ENCODE measurements around the gene KLF2.

Gene KLF2

DNA sequence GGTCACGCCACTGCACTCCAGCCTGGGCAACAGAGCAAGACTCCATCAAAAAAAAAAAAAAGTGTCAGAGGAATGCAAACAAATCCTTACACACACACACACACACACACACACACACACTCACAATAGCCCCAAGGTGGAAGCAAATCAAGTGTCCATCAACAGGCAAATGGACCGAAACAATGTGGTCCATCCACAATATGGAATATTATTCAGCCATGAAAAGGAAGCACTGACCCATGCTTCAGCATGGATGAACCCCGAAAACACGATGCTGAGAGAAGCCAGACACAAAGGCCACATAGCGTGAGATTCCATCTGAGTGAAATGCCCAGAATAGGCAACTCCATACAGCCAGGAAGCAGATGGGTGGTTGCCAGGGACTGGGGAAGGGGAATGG lies 16.5 kb upstream of the KLF2 start:
- no peak for DNase-seq

DNA sequence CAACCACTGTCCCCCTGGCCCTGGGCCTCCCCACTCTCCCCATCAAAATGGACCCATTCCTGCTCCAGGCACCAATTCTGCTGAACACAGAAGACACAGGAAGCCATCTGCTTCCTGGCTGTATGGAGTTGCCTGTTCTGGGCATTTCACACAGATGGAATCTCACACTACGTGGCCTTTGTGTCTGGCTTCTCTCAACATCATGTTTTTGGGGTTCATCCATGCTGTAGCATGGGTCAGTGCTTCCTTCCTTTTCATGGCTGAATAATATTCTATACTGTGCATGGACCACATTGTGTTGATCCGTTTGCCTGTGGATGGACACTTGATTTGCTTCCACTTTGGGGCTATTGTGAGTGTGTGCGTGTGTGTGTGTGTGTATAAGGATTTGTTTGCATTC lies 15.0 kb upstream of the KLF2 start:
- no peak for DNase-seq

DNA sequence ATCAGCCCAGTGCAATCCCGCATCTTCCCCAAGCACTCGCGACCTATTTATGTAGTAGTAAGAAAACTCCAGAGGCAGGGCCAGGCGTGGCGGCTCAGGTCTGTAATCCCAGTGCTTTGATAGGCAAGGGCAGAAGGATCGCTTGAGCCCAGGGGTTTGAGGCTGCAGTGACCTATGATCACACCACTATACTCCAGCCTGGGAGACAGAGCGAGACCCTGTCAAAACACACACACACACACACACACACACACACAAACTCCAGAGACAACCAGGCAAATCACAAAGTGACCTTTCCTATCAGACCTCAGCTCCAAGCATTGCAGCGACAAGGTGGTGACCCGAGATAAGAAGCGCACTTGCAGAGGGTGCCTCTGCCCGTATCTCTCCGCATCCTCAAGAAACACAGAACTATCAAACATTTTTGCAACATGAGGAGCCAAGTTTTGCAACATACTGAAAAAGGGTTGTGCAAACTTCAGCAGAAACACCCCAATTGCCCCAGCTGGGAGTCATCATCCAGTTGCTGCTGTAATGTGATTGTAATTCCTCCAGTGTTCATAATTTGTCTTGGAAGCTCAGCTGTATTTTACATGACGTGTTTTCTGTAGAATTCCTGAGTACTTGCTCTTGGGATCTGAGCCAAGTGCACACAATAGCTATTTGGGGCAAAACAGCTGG lies 8.7 kb upstream of the KLF2 start:
- no peak for DNase-seq

DNA sequence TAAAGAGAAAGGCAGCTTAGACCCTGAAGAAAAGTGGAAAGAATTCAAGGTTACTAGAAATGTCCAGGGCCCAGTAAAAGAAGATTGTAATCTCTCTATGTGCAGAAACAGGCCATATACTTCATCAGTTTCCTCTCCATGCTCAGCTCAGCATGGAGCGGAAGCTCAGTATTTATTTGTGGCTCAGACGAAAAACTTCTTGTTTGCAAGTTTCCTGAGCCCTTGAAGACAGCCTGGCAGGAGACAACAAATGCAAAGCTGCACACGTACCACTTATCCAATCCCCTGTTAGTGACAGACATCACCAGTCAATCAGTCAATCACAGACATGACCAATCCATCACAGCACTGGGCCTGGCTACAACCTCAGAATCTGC lies 8.1 kb upstream of the KLF2 start:
- DNase-seq = no peak

DNA sequence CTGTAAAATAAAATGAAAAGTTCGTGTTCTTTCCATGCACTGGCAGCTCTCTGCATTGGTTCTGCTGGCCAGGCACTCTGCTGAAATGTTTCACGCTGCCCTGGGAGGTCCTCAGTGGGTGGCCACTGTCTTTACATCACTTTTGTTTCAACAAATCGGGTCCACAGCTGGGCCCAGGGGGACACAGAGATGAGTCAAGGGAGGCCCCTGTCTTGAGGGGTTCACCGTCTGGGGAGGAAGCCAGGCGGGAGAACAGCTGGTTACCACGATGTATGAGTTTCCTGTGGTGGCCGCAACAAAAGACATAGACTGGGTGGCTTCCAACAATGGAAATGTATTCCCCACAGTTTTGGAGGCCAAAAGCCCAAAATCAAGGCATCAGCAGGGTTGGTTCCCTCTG lies 5.1 kb upstream of the KLF2 start:
- no peak for DNase-seq

DNA sequence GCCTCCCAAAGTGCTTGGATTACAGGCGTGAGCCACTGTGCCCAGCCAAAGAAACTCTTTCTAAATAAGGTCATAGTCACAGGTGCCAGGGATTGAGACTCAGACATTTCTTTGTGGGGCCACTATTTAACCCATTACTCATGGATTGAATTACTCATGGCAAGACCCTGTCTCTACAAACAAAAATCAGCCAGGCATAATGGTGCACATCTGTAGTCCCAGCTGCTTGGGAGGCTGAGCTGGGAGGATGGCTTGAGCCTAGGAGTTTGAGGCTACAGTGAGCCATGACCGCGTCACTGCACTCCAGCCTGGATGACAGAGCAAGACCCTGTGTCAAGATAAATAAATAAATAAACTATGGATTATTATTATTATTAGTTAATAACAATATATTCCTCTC lies 3.6 kb upstream of the KLF2 start:
- no peak for DNase-seq

DNA sequence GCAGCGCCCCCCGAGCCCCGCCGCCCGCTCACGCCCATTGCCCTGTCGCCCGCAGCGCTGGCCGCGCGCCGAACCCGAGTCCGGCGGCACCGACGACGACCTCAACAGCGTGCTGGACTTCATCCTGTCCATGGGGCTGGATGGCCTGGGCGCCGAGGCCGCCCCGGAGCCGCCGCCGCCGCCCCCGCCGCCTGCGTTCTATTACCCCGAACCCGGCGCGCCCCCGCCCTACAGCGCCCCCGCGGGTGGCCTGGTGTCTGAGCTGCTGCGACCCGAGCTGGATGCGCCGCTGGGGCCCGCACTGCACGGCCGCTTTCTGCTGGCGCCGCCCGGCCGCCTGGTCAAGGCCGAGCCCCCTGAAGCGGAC lies 518 bp downstream of the KLF2 start:
- DNase-seq = peak; percentile 13

DNA sequence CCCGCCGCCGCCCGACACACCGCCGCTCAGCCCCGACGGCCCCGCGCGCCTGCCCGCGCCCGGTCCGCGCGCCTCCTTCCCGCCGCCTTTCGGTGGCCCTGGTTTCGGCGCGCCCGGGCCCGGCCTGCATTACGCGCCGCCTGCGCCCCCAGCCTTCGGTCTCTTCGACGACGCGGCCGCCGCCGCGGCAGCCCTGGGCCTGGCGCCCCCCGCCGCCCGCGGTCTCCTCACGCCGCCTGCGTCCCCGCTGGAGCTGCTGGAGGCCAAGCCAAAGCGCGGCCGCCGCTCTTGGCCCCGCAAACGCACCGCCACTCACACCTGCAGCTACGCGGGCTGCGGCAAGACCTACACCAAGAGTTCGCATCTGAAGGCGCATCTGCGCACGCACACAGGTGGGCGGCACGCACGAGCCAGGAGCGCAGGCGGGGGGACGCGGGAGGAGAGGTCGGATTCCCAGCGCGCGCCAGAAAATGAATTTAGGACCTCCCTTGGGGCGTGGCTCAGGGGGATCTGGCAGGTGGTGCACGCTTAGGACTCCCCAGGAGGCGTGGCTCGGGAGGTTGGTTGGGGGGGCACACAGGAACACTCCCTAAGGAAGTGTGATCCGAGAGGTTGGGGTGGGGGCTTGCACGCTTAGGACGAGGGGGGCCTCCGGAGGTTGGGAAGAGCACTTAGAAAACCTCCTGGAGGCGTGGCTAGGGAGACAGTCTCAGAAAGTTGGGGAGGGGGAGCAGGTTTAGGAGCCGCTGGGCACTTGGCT lies 1.2 kb downstream of the KLF2 start:
- DNase-seq = peak; percentile 55

DNA sequence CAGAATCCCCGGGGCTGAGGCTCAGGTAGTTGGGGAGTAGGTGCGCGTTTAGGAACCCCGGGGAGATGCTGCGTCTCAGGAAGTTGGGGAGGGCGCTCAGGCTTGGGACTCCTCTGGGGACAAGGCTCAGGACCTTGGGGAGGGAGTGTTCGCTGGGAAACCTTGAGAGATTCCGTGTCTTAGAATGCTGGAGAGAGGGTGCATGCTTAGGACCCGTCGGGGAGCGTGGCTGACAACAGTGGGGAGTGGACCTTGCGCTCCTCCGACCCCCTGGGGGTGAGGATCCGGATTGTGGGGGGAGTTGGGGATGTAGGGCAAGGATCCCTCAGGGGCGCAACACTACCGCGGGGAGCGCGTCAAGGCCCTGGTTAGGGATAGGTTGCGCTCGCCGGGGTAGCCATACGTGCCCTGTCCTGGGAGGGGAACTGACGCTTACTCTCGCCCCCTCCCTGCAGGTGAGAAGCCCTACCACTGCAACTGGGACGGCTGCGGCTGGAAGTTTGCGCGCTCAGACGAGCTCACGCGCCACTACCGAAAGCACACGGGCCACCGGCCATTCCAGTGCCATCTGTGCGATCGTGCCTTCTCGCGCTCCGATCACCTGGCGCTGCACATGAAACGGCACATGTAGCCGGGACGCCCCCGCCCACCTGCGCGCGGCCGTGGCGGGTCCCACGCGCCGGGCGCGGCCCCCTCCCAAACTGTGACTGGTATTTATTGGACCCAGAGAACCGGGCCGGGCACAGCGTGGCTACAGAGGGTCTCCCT lies 2.0 kb downstream of the KLF2 start:
- DNase-seq = no peak

DNA sequence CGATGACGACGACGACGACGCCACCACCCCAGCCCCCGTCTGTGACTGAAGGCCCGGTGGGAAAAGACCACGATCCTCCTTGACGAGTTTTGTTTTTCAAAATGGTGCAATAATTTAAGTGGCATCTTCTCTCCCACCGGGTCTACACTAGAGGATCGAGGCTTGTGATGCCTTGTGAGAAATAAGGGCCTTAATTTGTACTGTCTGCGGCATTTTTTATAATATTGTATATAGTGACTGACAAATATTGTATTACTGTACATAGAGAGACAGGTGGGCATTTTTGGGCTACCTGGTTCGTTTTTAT lies 2.5 kb downstream of the KLF2 start:
- DNase-seq = no peak

DNA sequence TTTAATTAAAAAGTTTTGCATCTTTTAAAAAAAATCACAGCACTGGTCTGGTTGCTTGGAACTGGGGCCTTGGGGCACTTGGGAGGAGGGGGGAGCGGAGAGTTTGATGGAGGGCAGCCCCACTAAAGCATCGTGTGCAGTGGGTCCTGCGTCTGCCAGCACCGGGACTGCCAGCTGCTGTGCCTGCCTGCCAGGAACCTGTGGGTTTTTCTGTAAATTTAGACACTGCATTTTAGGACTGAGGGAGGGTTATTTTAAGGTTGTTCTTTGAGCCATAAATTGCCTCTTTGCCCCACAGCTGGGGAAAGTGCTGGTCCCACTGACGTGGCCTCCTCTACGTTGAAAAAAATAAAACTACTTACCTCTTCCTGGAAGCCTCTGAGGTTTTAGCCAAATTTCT lies 2.9 kb downstream of the KLF2 start:
- DNase-seq = no peak

DNA sequence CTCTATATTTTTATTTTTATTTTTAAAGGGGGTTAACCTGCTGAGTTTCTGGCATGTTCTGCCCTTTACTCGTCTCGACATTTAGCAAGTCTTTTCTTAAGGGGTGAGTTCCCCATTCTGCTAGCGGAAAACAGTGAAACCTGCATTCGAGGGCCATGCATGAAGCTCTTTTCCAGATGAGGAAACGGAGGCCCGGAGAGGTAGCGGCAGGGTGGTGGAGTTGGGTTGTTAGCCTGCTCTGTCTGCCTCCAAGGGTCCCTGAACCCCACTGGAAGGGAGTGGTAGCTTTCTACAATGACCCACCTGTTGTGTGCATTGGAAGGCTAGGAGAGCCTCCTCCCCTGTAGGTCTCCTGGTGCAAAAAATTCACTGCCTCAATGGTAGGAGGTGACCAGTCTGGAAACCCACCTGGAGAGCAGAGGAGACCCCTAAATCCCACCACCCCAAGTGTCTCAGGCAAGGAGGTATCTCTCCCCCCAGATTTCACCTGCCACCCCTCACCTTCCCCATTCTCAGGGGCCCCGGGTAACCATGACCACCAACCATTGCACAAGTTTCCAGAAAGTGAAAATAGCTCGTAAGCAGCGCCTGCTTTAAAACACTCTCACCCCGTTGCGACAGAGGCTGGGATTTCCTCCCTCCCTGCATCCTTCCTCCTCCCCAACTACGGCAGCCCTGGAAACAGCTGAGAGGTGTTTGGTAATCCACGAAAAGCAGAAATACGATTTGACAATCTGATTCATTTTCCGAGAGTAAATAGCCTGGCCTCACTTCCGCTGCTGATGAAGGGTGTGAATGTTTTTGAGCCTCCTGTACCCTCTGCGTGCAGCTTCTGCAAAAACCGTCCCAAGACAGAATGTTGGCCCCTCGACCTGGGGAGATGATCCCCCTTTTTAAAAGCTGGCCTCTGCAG lies 3.5 kb downstream of the KLF2 start:
- no peak for DNase-seq

DNA sequence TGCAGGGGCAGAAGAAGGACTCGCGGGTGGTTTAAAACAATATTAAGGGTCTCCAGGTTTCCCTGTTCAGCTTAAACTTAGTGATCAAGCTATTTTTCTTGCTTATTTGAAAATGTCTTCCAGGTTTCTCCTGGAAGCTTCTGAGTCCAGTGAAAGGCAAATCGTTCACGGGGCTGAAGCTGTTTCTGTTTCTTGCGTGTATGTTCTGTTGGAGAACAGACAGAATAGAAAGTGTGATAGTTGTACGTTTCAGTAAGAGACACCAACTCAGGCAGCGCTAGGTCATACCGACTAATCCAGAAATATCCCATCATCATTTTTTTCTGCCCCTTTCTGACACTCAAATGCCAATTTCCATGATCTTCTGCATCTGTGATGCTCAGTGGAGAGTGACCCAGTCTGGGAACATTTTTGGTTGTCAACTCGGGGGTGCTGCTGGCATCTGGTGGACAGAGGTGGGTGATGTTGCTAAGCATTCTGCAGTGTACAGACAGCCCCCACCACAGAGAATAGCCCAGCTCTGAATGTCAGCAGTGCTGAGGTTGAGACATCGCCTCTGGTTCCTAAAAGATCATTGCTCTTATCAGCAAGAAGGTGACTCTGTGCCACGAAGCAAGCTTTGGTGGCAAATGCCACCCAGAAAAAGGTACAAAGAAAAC lies 4.3 kb downstream of the KLF2 start:
- DNase-seq = no peak

DNA sequence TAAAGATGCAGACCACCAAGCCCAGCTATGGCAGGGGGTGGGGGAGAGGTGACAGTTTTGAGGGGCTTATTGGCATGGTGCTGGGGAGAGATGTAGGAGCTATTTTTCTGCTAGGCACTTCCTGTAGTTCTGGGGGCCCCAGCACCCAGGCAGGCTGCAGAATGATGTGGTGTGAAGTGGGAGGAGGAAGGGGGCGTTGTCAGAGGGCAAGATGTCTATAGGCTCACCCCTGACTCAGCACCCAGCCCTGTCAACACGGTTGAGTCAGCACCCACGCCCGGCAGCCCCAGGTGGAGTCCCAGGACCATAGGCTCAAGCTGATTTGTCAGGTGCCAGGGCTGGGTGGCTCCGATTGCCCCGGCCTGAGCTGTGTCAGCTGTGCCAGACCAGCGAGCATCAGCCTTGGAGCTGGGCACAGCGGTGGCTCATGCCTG lies 5.8 kb downstream of the KLF2 start:
- no peak for DNase-seq

DNA sequence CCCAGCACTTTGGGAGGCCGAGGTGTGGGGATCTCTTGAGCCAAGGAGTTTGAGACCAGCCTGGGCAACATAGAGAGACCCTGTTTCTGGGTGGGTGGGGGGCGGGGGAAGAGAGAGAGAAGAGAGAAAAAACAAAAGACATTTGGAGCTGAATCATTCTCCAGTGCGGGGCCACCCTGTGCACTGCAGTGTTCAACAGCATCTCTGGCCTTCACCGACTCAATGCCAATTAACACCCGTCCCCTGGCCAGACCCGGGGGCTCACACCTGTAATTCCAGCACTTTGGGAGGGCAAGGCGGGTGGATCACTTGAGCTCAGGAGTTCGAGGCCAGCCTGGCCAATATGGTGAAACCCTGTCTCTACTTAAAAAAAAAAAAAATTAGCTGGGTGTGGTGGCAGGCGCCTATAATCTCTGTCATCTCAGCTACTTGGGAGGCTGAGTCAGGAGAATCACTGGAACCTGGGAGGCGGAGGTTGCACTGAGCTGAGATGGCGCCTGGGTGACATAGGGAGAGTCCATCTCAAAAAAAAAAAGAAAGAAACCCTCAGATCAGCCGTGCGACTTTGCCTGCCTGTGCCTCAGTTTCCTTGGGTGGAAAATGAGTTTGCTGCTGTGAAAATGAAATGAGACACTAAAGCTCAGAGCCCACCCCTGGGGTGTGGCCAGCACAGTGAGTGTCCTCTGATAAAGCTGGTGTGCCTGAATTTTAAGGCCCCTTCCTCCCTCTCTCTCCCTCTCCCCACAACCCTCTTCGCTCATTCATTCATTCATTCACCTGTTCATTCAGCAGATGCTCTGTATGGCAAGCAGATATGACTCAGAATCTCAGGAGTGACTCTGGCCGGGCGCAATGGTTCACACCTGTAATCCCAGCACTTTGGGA lies 6.4 kb downstream of the KLF2 start:
- DNase-seq = no peak

DNA sequence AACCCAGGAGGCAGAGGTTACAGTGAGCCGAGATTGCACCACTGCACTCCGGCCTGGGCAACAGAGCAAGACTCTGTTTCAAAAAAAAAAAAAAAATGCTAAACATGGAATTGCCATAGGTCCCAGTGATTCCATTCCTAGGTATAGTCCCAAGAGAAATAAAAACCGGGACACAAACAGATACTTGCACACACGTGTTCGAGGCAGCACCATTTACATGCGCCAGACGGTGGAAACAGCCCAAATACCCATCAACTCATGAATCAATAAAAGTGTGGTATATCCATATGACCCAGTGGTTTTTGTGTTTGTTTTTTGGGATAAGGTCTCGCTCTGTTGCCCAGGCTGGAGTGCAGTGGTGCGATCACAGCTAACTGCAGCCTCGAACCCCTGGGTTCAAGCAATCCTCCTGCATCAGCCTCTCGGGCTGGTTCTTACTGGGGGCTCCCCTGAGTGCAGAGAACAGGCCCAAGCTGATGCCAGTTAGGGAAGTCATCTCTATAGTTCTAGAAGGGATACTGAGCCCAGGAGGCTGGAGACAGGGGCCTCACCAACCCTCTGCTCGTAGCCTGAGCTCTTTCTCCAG lies 8.5 kb downstream of the KLF2 start:
- DNase-seq = no peak

DNA sequence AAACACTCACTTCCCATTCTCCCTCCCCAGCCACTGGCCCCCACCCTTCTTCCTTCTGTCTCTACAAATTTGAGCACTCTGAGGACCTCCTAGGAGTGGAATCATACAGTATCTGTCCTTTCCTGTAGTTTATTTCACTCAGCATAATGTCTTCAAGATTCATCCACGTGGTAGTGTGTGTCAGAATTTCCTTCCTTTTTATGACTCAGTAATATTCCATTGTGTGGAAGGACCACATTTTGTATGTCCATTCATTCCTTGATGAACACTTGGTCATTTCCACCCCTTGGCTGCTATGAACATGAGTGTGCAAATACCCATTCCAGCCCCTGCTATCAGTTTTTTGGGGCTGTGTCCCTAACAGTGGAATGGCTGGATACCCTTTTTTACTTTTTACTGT lies 9.8 kb downstream of the KLF2 start:
- no peak for DNase-seq

DNA sequence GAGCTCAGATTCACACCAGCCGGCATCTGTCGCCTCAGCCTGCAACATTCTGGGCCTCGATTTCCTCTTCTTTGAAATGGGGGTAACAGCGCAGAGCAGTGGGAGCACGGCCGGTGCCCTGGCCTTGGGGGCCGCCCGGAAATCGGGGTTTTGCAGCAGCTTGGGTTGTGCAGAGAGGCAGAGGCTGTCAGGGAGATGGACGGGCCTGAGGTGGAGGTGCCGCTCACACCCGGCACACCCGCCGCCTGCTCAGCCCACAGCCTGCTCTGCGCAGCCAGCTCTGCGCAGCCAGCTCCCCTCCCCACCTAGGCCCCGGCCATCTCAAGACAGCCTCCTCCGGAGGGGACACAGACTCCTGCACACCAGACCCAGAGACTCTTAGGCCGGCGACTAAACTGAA lies 10.6 kb downstream of the KLF2 start:
- no peak for DNase-seq

DNA sequence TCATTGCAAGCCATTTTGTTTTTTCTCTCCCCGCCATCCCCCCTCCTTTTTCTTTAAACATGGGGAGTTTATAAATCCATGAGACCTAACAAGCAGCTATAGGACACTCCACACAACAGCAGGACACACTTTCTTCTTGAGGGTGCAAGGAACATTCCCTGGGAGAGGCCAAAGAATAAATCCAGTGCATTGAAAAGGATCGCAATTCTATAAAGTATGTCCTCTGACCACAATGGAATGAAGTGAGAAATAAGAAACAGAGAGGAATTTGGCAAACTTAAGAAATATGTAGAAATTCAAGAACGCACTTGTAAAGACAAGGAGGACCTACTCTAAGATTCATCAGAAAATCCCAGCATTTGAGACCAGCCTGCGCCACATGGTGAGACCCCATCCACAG lies 11.9 kb downstream of the KLF2 start:
- no peak for DNase-seq

DNA sequence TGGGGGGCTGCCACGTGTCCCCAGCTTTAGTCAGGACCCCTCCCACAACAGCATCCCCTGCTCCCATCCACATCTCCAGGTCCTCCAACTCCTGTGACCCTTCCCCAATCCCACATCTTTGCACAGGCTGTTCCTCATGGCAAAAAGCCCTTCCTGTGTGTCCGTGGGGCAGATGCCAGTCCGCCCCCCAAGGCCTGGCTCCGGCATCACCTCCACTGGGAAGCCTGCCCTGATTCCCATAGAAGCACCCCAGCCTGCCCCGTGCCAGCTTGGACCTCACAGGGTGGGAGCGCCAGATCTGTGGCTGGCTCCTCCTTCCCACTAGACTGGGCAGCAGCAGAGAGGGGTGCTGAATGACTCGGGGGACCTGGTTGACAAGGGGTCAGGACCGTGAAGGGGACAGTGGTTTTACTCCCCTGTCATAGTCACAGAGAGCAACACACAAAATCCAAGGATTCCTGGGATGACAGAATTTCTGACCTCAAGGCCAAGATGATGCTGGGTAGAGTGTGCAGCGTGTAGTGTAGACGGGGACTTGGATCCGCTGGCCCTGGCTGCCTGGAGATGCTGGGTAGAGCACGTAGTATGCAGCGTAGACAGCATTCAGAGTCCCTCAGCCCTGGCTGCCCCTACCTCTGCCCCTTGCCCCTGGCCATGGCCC lies 13.3 kb downstream of the KLF2 start:
- DNase-seq = no peak

Data from NCI-H510A (cell line).